Liver (tissue), 9 donors: ENCODE results near the gene SSTR1. TPM values are rescaled to one million over a fixed set of nuclear protein-coding genes. Genes with fewer than 3 reads are reported as not detected.

ENCODE experiments used
- DNase-seq: peaks from one replicate; pipeline ENCODE4 v3.0.0-alpha.2; 2017; ENCODE audit warnings: low spot score
- H3K27ac ChIP-seq, 2 donors: one replicate each; pipeline ENCODE4 v1.7.0; 2013; ENCODE audit warnings: inconsistent platforms in 2 of 2, low read length in 2 of 2, control low read depth in 1 of 2, low read depth in 1 of 2, mild to moderate bottlenecking in 1 of 2
- H3K27me3 ChIP-seq, 4 donors: one replicate each; pipeline versions ENCODE4 v1.6.1 to v1.7.0; 2013; ENCODE audit warnings: low read length in 3 of 4, inconsistent platforms in 1 of 4, mild to moderate bottlenecking in 1 of 4, moderate library complexity in 1 of 4; ENCODE audit not compliant: control insufficient read depth in 4 of 4, insufficient read depth in 4 of 4
- H3K36me3 ChIP-seq, 4 donors: one replicate each; pipeline versions ENCODE4 v1.6.1 to v1.7.0; 2013; ENCODE audit warnings: low read length in 3 of 4, mild to moderate bottlenecking in 3 of 4, low read depth in 1 of 4, moderate library complexity in 1 of 4; ENCODE audit not compliant: control insufficient read depth in 4 of 4, insufficient read depth in 3 of 4
- H3K4me1 ChIP-seq, 4 donors: one replicate each; pipeline versions ENCODE4 v1.6.1 to v1.7.0; 2013; ENCODE audit warnings: low read length in 3 of 4, mild to moderate bottlenecking in 3 of 4, moderate library complexity in 1 of 4; ENCODE audit not compliant: control insufficient read depth in 4 of 4, insufficient read depth in 4 of 4
- H3K4me3 ChIP-seq, 3 donors: one replicate each; pipeline versions ENCODE4 v1.6.1 to v1.7.0; 2013; ENCODE audit warnings: low read length in 3 of 3, control low read depth in 1 of 3, low read depth in 1 of 3, mild to moderate bottlenecking in 1 of 3
- H3K9ac ChIP-seq, 2 donors: one replicate each; pipeline ENCODE4 v1.7.0; 2013; ENCODE audit warnings: low read length in 2 of 2, mild to moderate bottlenecking in 2 of 2, moderate library complexity in 2 of 2, control low read depth in 1 of 2, low read depth in 1 of 2
- H3K9me3 ChIP-seq, 4 donors: one replicate each; pipeline versions ENCODE4 v1.6.1 to v1.7.0; 2013; ENCODE audit warnings: low read length in 3 of 4; ENCODE audit not compliant: control insufficient read depth in 4 of 4
- EGR1 ChIP-seq, 2 donors: IDR thresholded peaks; 2 replicates each; pipeline ENCODE4 v1.6.1; 2016 to 2018; ENCODE audit warnings: antibody characterized with exemption in 2 of 2, low read depth in 2 of 2
- FOXA1 ChIP-seq: IDR thresholded peaks from 2 replicates; pipeline ENCODE4 v1.6.1; 2016; ENCODE audit warnings: antibody characterized with exemption
- FOXA2 ChIP-seq: IDR thresholded peaks from 2 replicates; pipeline ENCODE4 v1.6.1; 2016; ENCODE audit warnings: antibody characterized with exemption
- GABPA ChIP-seq, 2 donors: IDR thresholded peaks in 1 of 2; conservative IDR thresholded peaks in 1 of 2; 2 replicates each; pipeline ENCODE4 v1.6.1; 2016; ENCODE audit warnings: antibody characterized with exemption in 2 of 2, mild to moderate bottlenecking in 1 of 2, moderate library complexity in 1 of 2
- HNF4A ChIP-seq, 2 donors: conservative IDR thresholded peaks; 2 replicates each; pipeline ENCODE4 v1.6.1; 2016; ENCODE audit warnings: antibody characterized with exemption in 2 of 2, mild to moderate bottlenecking in 2 of 2
- HNF4G ChIP-seq: IDR thresholded peaks from 2 replicates; pipeline ENCODE4 v1.6.1; 2016; ENCODE audit warnings: antibody characterized with exemption
- JUND ChIP-seq, 2 donors: IDR thresholded peaks; 2 replicates each; pipeline ENCODE4 v1.6.1; 2016; ENCODE audit warnings: antibody characterized with exemption in 2 of 2
- NR2F2 ChIP-seq: IDR thresholded peaks from 2 replicates; pipeline ENCODE4 v1.6.1; 2016; ENCODE audit warnings: antibody characterized with exemption
- RAD21 ChIP-seq, 2 donors: IDR thresholded peaks; 2 replicates each; pipeline ENCODE4 v1.6.1; 2016; ENCODE audit warnings: antibody characterized with exemption in 2 of 2, mild to moderate bottlenecking in 2 of 2
- RXRA ChIP-seq, 2 donors: IDR thresholded peaks; 2 replicates each; pipeline ENCODE4 v1.6.1; 2017 to 2018; ENCODE audit warnings: antibody characterized with exemption in 2 of 2, mild to moderate bottlenecking in 1 of 2
- SP1 ChIP-seq: IDR thresholded peaks from 2 replicates; pipeline ENCODE4 v1.6.1; 2018; ENCODE audit warnings: antibody characterized with exemption, mild to moderate bottlenecking
- TAF1 ChIP-seq: conservative IDR thresholded peaks from 2 replicates; pipeline ENCODE4 v1.6.1; 2016; ENCODE audit warnings: antibody characterized with exemption, mild to moderate bottlenecking
- YY1 ChIP-seq: IDR thresholded peaks from 2 replicates; pipeline ENCODE4 v1.6.1; 2016; ENCODE audit warnings: antibody characterized with exemption, mild to moderate bottlenecking
- WGBS: extraction: QIAGEN DNeasy Blood & Tissue Kit; methylation state at CpG from one replicate; pipeline ENCODE4 v1.1.7; 2013; 5-methylcytosine and 5-hydroxymethylcytosine counted together
- polyA plus RNA-seq, 2 donors: library from polyadenylated mRNA; stranded (reverse) in 1 of 2; unstranded in 1 of 2; fragments of 200-250 nt in 1 of 2; fragments of >200 nt in 1 of 2; fragmentation: Nextera tagmentation in 1 of 2; extraction: Ambion mirVana in 1 of 2; gene quantifications; one replicate each; pipeline versions ENCODE4 v1.2.1 to v1.2.3, GENCODE V29; 2013 to 2015
- total RNA-seq, 2 donors: library from RNA; depleted of rRNA; stranded (reverse); fragments of >200 nt; gene quantifications; one replicate each; pipeline ENCODE4 v1.2.3, GENCODE V29; 2014
- TF ChIP-seq, protein P1 (sequence below): fragments of 150-350 bp; IDR thresholded peaks from 2 replicates; pipeline ENCODE4 v1.5.1; 2017; ENCODE audit warnings: improper control_type of control experiment, low read depth, low read length; ENCODE audit not compliant: missing input control
- TF ChIP-seq, protein P2 (sequence below): IDR thresholded peaks from 2 replicates; pipeline ENCODE4 v1.6.1; 2016; ENCODE audit warnings: antibody characterized with exemption
- TF ChIP-seq, protein P3 (sequence below): IDR thresholded peaks from 2 replicates; pipeline ENCODE4 v1.6.1; 2016; ENCODE audit warnings: antibody characterized with exemption
- TF ChIP-seq, protein P4 (sequence below): IDR thresholded peaks from 2 replicates; pipeline ENCODE4 v1.6.1; 2016; ENCODE audit warnings: antibody characterized with exemption
- TF ChIP-seq, protein P5 (sequence below): IDR thresholded peaks from 2 replicates; pipeline ENCODE4 v1.6.1; 2016; ENCODE audit warnings: antibody characterized with exemption, mild to moderate bottlenecking
- donor health status: healthy.
- donor health status: healthy.
- donor health status: healthy.
- donor health status: healthy.
- donor health status: healthy.

Gene SSTR1
- total and polyA plus RNA-seq, 4 donors: 0.23 to 3.6 (median 2.6) TPM

DNA sequence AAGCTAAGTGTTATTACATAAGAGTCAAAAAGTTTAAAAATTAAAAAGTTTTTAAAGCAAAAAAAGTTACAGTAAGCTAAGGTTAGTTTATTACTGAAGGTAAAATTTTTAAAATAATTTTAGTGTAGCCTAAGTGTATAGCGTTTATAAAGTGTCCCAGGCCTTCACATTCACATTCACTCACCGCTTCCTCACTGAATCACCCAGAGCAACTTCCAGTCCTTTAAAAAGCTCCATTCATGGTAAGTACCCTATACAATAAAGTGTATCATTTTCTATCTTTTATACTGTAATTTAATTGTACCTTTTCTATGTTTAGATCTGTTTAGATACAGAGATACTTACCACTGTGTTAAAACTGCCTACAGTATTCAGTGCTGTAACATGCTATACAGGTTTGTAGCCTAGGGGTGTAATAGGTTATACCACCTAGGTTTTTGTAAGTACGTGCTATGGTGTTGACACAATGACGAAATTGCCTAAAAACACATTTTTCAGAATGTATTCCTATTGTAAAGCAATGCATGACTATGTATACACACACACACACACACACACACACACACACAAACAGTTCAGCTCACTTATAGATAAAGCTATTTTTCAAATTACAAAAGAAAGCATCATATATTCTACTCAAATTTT is 44.5 kb downstream of the SSTR1 start:
- DNase-seq: no peak
- peaks cover 0 to 9% (median 3%) of the 10 kb centered on the region in 4 donors for H3K27me3 ChIP-seq
- peaks cover 4 to 10% (median 9%) of the 10 kb centered on the region in 4 donors for H3K4me1 ChIP-seq
- TF ChIP-seq, protein P1, sequence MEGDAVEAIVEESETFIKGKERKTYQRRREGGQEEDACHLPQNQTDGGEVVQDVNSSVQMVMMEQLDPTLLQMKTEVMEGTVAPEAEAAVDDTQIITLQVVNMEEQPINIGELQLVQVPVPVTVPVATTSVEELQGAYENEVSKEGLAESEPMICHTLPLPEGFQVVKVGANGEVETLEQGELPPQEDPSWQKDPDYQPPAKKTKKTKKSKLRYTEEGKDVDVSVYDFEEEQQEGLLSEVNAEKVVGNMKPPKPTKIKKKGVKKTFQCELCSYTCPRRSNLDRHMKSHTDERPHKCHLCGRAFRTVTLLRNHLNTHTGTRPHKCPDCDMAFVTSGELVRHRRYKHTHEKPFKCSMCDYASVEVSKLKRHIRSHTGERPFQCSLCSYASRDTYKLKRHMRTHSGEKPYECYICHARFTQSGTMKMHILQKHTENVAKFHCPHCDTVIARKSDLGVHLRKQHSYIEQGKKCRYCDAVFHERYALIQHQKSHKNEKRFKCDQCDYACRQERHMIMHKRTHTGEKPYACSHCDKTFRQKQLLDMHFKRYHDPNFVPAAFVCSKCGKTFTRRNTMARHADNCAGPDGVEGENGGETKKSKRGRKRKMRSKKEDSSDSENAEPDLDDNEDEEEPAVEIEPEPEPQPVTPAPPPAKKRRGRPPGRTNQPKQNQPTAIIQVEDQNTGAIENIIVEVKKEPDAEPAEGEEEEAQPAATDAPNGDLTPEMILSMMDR: no peak
- TF ChIP-seq HNF4G (no peak), JUND (IDR thresholded peaks at IDR 0.05) (no peak), FOXA2 (no peak), HNF4A (conservative IDR thresholded peaks at IDR 0.05) (no peak), FOXA1 (no peak), SP1 (no peak), RAD21 (IDR thresholded peaks at IDR 0.05) (no peak), TAF1 (no peak), EGR1 (IDR thresholded peaks at IDR 0.05; ENCODE audit: low read depth in 2 of 2) (no peak), RXRA (IDR thresholded peaks at IDR 0.05) (no peak), YY1 (no peak), GABPA (IDR thresholded peaks at IDR 0.05 in 1 of 2, conservative IDR thresholded peaks at IDR 0.05 in 1 of 2) (no peak), NR2F2 (no peak)
- TF ChIP-seq, protein P2, sequence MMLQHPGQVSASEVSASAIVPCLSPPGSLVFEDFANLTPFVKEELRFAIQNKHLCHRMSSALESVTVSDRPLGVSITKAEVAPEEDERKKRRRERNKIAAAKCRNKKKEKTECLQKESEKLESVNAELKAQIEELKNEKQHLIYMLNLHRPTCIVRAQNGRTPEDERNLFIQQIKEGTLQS: no peak
- TF ChIP-seq, protein P3, sequence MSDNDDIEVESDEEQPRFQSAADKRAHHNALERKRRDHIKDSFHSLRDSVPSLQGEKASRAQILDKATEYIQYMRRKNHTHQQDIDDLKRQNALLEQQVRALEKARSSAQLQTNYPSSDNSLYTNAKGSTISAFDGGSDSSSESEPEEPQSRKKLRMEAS: no peak
- TF ChIP-seq, protein P4, sequence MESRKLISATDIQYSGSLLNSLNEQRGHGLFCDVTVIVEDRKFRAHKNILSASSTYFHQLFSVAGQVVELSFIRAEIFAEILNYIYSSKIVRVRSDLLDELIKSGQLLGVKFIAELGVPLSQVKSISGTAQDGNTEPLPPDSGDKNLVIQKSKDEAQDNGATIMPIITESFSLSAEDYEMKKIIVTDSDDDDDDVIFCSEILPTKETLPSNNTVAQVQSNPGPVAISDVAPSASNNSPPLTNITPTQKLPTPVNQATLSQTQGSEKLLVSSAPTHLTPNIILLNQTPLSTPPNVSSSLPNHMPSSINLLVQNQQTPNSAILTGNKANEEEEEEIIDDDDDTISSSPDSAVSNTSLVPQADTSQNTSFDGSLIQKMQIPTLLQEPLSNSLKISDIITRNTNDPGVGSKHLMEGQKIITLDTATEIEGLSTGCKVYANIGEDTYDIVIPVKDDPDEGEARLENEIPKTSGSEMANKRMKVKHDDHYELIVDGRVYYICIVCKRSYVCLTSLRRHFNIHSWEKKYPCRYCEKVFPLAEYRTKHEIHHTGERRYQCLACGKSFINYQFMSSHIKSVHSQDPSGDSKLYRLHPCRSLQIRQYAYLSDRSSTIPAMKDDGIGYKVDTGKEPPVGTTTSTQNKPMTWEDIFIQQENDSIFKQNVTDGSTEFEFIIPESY: no peak
- TF ChIP-seq, protein P5, sequence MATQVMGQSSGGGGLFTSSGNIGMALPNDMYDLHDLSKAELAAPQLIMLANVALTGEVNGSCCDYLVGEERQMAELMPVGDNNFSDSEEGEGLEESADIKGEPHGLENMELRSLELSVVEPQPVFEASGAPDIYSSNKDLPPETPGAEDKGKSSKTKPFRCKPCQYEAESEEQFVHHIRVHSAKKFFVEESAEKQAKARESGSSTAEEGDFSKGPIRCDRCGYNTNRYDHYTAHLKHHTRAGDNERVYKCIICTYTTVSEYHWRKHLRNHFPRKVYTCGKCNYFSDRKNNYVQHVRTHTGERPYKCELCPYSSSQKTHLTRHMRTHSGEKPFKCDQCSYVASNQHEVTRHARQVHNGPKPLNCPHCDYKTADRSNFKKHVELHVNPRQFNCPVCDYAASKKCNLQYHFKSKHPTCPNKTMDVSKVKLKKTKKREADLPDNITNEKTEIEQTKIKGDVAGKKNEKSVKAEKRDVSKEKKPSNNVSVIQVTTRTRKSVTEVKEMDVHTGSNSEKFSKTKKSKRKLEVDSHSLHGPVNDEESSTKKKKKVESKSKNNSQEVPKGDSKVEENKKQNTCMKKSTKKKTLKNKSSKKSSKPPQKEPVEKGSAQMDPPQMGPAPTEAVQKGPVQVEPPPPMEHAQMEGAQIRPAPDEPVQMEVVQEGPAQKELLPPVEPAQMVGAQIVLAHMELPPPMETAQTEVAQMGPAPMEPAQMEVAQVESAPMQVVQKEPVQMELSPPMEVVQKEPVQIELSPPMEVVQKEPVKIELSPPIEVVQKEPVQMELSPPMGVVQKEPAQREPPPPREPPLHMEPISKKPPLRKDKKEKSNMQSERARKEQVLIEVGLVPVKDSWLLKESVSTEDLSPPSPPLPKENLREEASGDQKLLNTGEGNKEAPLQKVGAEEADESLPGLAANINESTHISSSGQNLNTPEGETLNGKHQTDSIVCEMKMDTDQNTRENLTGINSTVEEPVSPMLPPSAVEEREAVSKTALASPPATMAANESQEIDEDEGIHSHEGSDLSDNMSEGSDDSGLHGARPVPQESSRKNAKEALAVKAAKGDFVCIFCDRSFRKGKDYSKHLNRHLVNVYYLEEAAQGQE: no peak
- no peak overlapping the region for H3K4me3 ChIP-seq
- H3K9me3 ChIP-seq: no peaks in the 10 kb centered on the region
- no peaks in the 10 kb centered on the region for H3K36me3 ChIP-seq
- WGBS: 78% methylated on average over 4 of the region's 4 CpGs
- H3K27ac ChIP-seq: no peak overlapping the region
- H3K9ac ChIP-seq: no peak overlapping the region
